Parathyroid adenoma (tissue), 2 donors: ENCODE results near the gene MAOA.

Source experiments
- H2AFZ ChIP-seq: fragments of 300-600 bp; sonication (generic); one replicate; pipeline ENCODE4 v1.7.0; 2017; ENCODE audit warnings: antibody characterized with exemption, mild to moderate bottlenecking
- H3K27ac ChIP-seq: fragments of 300-600 bp; sonication (generic); one replicate; pipeline ENCODE4 v1.7.0; 2017
- H3K27me3 ChIP-seq: fragments of 300-600 bp; sonication (generic); one replicate; pipeline ENCODE4 v1.7.0; 2017; ENCODE audit warnings: low read length; ENCODE audit not compliant: control insufficient read depth, insufficient read depth
- H3K36me3 ChIP-seq: fragments of 300-600 bp; sonication (generic); one replicate; pipeline ENCODE4 v1.7.0; 2017; ENCODE audit warnings: low read length; ENCODE audit not compliant: control insufficient read depth, insufficient read depth
- H3K4me1 ChIP-seq: fragments of 300-600 bp; sonication (generic); one replicate; pipeline ENCODE4 v1.7.0; 2017; ENCODE audit warnings: control low read depth
- H3K4me2 ChIP-seq: fragments of 300-600 bp; sonication (generic); one replicate; pipeline ENCODE4 v1.7.0; 2017; ENCODE audit warnings: low read length
- H3K4me3 ChIP-seq: fragments of 300-600 bp; sonication (generic); one replicate; pipeline ENCODE4 v1.7.0; 2017; ENCODE audit warnings: low read depth, low read length
- H3K79me2 ChIP-seq: fragments of 300-600 bp; sonication (generic); one replicate; pipeline ENCODE4 v1.7.0; 2017; ENCODE audit warnings: control low read depth
- H3K9ac ChIP-seq: fragments of 300-600 bp; sonication (generic); one replicate; pipeline ENCODE4 v1.7.0; 2017; ENCODE audit warnings: mild to moderate bottlenecking
- H3K9me3 ChIP-seq: fragments of 300-600 bp; sonication (generic); one replicate; pipeline ENCODE4 v1.7.0; 2017; ENCODE audit warnings: low read length; ENCODE audit not compliant: control insufficient read depth
- TF ChIP-seq, protein P1 (sequence below): fragments of 300-600 bp; sonication (generic); IDR thresholded peaks from one replicate; pipeline ENCODE4 v1.7.0; 2017; ENCODE audit warnings: antibody characterized with exemption, mild to moderate bottlenecking
- donor health status: primary hyperparathyroidism.

MAOA gene

DNA sequence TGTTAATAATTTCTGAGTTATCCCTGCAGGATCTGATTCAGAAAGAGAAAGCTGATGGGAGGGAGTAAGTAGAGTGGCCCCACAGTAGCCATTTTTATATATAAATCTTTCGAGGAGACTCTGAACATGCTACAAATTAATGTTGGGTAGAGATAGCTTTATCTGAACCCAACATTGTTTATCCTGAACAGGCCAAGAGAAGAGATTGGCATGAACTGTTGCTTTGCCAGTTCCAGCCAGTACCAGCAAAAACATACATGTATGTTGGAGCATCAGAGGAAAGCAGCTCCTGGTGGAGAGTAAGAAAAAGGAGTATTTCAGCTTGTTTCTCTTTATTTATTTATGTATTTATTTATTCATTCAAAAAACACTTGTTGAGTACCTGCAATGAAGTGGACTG lies 1.6 kb downstream of the MAOA start:
- Histone ChIP-seq H2AFZ (no peak overlapping the region), H3K36me3 (no peaks in the 10 kb centered on the region), H3K4me3 (no peak overlapping the region), H3K27ac (no peak overlapping the region), H3K4me2 (no peak overlapping the region), H3K9me3 (no peaks in the 10 kb centered on the region), H3K9ac (no peak overlapping the region), H3K27me3 (no peaks in the 10 kb centered on the region), H3K4me1 (no peaks in the 10 kb centered on the region), H3K79me2 (no peaks in the 10 kb centered on the region)
- TF ChIP-seq, protein P1, sequence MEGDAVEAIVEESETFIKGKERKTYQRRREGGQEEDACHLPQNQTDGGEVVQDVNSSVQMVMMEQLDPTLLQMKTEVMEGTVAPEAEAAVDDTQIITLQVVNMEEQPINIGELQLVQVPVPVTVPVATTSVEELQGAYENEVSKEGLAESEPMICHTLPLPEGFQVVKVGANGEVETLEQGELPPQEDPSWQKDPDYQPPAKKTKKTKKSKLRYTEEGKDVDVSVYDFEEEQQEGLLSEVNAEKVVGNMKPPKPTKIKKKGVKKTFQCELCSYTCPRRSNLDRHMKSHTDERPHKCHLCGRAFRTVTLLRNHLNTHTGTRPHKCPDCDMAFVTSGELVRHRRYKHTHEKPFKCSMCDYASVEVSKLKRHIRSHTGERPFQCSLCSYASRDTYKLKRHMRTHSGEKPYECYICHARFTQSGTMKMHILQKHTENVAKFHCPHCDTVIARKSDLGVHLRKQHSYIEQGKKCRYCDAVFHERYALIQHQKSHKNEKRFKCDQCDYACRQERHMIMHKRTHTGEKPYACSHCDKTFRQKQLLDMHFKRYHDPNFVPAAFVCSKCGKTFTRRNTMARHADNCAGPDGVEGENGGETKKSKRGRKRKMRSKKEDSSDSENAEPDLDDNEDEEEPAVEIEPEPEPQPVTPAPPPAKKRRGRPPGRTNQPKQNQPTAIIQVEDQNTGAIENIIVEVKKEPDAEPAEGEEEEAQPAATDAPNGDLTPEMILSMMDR: no peak

- no peaks in the 10 kb centered on the region for H3K36me3 ChIP-seq
- no peaks in the 10 kb centered on the region for H3K4me1 ChIP-seq
- no peaks in the 10 kb centered on the region for H3K79me2 ChIP-seq
- no peak overlapping the region for H3K4me3 ChIP-seq
- TF ChIP-seq, protein P1: no peak
- no peak overlapping the region for H3K4me2 ChIP-seq
- no peak overlapping the region for H2AFZ ChIP-seq
- H3K27me3 ChIP-seq: no peaks in the 10 kb centered on the region
- no peak overlapping the region for H3K27ac ChIP-seq
- H3K9me3 ChIP-seq: no peaks in the 10 kb centered on the region
- no peak overlapping the region for H3K9ac ChIP-seq
Observed at GRCh38 chrX:43661521-43662240, 5.6 kb downstream of the MAOA start.

DNA sequence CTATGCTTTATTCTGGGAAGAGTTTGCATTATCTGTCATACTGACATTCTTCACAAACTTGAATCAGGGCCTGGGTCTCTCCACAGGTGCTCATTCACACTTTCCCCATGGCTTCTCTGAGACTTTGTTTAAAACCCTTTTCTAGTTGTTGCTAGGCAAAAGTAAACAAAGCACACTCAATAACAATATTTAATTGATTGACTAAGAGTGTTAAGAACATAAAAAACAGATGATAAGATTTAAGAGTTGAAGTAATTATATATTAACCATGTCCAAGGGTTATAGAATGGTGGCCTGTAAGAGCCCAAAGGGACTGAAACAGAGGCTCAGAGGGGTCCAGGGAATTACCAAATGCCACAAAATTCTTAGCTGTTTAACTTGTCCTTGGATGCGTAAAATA lies 7.1 kb downstream of the MAOA start:
- H3K4me1 ChIP-seq: no peaks in the 10 kb centered on the region
- no peak overlapping the region for H3K4me2 ChIP-seq
- H3K27me3 ChIP-seq: no peaks in the 10 kb centered on the region
- H3K9me3 ChIP-seq: no peaks in the 10 kb centered on the region
- H3K79me2 ChIP-seq: no peaks in the 10 kb centered on the region
- H2AFZ ChIP-seq: no peak overlapping the region
- no peak overlapping the region for H3K9ac ChIP-seq
- H3K36me3 ChIP-seq: no peaks in the 10 kb centered on the region
- TF ChIP-seq, protein P1: no peak
- H3K27ac ChIP-seq: no peak overlapping the region
- no peak overlapping the region for H3K4me3 ChIP-seq

GRCh38 chrX:43664258-43664657 lies 8.2 kb downstream of the MAOA start:
- Histone ChIP-seq H3K4me3 (no peak overlapping the region), H3K79me2 (no peaks in the 10 kb centered on the region)

More at GRCh38 chrX:43664258-43664657, 8.2 kb downstream of the MAOA start:
- Histone ChIP-seq H3K27me3 (no peaks in the 10 kb centered on the region), H2AFZ (no peak overlapping the region), H3K4me1 (no peaks in the 10 kb centered on the region), H3K4me2 (no peak overlapping the region), H3K36me3 (no peaks in the 10 kb centered on the region), H3K9me3 (no peaks in the 10 kb centered on the region), H3K27ac (no peak overlapping the region), H3K9ac (no peak overlapping the region)
- TF ChIP-seq, protein P1: no peak
